Stimulated activated CD8-positive, alpha-beta memory T cell treated with anti-CD3 and anti-CD28 coated beads, Interleukin-4, amount 100 ng/mL, for 48 hours (primary cell): ENCODE data around the gene ZFP91.

Source experiments
- DNase-seq: peaks from one replicate; pipeline ENCODE4 v3.0.0-alpha.2; 2020

ZFP91 gene

DNA sequence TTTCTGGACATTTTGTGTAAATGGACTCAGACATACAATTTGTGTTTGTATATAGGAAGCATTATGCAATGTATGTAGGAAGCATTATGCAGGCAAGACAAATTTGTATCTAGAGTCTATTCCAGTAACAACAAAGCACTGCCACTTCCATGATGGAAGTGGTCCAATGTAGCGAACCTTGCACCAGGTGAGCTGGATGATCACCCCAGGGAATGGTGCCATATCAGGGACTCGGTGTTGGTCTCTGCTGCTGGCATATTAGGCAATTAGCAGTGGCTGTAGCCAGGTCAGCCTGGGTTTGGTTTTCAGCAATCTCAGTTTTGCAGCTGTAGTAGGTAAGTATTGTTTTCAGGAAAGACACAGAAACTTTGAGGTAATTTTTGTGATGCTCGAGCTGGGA is 12.8 kb downstream of the ZFP91 start:
- no peak for DNase-seq

DNA sequence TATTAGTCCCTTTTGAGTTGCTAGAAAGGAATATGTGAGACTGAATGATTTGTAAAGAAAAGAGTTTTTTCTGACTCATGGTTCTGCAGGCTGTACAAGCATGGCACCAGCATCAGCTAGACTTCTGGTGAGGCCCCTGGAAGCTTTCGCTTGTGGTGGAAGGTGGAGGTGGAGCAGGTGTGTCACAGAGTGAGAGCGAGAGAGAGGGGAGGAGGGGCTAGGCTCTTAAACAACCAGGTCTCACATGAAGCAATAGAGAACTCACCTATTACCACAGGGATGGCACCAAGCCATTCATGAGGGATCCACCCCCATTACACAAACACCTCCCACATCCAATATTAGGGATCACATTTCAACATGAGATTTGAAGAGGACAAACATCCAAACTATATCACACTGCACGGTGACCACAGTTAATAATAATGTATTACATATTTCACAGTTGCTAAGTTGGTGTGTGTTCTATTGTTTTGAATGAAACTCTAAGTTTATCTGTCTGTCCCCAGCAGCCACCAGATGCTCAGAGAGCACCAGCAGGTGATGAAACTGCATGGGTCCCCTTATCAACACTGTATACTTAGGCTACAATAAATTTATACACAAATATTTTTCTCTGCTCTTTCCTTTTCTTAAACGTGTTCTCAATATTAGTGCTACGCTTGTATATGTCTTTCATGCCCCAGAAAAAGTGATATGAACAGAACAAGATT is 14.1 kb downstream of the ZFP91 start:
- peak; percentile 65 for DNase-seq

DNA sequence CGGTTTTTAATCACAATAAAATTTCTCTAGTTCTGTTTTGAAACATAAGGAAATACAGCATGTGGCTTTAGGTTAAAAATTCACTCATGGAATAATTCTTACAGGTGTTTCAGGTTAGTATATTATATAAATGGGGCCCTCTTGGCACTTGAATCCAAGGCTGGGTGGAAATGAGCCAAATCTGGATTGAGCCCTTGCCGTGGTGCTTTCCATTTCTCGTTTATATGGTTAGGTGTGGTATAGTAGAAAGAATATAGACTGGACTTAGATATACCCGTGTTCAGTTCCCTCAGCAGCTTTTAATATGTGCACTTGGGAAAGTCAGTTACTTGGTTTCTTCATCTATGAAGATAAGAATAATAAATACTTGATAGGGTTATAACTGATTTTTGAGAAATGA is 16.0 kb downstream of the ZFP91 start:
- DNase-seq = no peak

DNA sequence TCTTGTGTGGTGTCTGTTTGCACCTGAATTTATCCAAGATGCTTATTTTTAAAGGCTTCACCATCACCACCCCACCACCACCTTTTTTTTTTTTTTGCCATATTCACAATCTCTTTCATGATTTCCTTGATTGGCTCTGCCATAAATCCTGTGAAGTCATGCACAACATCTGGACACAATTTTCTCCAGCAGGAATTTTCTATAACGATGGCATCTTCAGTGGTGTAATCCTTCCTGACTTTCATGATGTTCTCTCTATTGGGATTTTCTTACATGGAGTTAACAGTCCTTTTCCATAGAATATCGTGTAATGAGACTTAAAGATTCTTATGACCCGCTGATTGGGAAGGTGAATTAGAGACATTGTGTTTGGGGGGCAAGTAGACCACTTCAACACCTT is 17.8 kb downstream of the ZFP91 start:
- DNase-seq = no peak

DNA sequence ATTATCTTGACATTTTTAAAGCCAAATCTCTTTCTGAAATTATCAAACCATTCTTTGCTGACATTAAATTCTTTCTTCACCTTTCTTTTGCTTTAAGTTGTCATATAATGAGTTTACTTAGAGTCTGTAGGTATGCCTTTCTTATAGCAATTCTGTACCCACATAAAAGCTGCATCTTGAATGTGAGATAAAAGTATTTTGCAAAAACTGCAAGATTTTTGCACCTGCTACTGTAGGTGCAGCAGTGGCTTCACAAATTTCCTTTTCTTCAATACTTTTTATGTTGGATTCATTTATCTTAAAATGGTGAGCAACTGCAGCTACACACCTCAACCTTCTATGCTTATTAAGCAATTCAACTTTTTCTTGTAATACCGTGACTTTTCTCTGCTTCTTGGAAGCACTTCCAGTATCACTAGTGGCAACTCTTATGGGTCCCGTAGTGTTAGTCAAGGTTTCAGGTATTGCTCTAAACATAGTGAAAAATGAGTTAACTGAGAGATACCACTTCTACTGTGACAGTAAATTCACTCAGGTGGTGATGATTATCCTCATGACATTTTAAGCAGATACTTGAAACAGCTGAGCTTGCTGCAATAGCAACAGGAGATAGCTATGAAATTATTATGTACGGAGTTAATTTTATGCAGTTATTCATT is 18.8 kb downstream of the ZFP91 start:
- DNase-seq = no peak

DNA sequence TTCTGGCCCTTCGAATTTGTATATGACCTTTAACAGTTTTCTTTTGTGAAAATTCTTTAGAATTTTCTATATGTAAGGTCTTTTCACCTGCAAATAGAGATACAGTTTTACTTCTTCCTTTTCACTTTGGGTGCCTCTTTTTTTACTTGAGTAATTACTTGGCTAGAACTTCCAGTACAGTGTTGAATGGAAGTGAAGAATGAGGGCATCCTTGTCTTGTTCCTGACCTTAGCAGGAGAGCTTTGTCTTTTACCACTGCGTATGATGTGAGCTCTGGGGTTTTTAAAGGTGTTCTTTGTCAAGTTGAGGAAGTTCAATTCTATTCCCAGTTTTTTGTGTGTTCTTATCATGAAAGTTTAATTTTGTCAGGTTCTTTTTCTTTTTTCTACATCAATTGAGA is 21.6 kb downstream of the ZFP91 start:
- no peak for DNase-seq

DNA sequence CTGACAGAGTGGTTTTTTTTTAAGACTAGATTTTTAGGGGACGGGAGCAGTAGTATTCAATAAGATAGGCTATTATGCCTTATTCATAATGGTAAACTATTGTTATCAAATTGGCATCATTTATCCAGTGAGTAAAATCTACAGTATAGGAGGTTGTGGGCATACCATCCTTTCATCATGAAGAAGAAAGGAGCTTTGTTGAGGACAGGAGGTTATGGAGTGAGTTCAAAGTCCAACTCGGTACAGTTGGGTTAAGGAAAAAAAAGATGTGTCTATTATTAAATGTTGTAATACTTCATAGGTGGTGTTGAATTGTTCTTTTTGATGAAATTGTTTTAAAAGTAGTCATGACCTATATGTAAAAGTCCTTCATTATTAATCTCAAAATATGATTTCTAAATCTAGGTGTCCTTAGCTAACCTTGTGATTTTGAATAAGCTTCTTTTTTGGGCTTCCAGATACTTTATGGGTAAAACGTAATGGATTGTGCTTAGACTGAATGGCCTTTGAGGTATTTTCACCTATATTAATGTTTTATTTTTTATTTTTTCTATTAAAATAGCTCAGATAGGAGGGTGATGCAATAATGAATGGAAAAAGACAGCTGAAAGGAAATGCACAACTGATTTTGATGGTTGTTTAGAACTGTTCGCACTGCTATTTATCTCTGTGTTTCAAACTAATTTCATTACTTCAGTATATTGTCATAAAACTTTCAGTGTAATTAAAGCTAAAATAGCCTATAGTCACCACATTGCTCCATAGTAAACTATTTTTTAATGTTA is 28.3 kb downstream of the ZFP91 start:
- DNase-seq = no peak

DNA sequence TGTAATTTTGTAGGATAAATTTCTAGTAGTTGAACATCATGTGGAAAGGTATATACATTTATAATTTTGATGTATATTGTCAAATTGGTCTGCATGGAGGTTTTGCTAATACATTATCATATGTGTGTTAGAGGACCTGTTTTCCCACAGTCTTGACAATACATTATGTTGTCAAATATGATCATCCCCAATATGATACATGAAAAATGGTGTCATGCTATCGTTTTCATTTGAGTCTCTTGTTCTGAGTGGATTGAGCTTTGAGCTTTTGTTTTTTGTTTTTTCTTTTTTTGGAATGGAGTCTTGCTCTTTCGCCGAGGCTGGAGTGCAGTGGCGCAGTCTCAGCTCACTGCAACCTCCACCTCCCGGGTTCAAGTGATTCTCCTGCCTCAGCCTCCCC is 29.5 kb downstream of the ZFP91 start:
- no peak for DNase-seq

DNA sequence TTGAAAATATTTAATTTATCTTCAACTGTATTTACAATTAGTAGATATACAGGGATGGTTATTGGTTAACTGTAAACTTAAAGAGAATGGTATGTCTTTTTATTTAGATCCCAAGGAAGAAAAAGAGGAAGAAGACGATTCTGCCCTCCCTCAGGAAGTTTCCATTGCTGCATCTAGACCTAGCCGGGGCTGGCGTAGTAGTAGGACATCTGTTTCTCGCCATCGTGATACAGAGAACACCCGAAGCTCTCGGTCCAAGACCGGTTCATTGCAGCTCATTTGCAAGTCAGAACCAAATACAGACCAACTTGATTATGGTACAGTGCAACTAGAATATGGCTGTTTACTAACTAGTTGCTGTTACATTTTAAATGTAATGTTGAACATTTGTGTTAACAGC is 30.9 kb downstream of the ZFP91 start:
- DNase-seq = no peak

DNA sequence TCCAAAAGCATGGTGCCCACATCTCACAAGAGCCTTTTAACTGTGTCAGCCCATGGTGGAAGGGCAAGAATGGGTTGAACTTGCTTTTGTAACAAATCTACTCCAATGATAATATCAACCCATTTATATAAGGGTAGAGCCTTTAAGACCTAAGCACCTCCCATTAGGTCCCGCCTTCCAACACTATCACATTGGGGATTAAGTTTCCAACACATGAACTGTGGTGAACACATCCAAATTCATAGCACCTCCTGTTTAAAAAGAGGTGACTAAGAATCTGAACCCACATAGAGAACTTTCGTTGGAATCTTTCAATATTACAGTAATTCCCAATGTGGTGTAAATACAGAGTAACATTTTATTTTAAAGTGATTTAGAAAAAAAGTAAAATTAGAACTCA is 34.4 kb downstream of the ZFP91 start:
- no peak for DNase-seq

DNA sequence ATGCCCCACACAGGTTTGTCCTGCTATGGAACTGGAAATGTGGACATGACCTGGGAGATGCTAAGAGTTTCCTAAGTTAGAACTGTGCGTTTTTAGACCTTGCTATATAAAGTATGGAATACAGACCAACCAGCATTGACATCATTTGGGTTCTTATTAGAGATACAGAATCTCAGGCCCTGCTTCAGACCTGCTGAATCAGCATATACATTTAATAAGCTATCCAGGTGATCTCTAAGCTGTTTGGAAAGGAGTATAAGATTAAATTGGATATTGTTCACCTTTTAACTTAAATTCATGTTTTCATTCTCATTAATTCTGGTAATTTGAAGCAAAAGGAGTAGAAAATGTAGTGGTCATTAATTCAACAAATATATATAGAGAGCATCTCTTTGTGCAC is 36.7 kb downstream of the ZFP91 start:
- DNase-seq = no peak

DNA sequence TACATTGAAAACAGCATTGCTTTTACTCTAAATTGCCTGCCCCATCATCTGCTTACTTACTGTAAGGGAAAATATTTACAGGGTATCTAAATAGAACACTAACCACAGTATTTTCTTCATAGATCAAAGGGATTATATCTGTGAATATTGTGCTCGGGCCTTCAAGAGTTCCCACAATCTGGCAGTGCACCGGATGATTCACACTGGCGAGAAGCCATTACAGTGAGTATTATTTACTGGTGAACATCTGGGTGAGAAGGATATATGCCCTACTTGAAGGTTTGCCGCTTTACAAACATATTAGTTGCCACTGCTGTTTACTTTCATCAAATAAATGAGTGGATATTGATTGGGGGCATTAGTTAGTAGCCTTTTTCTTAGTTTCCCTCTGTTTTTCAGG is 37.7 kb downstream of the ZFP91 start:
- DNase-seq = no peak

DNA sequence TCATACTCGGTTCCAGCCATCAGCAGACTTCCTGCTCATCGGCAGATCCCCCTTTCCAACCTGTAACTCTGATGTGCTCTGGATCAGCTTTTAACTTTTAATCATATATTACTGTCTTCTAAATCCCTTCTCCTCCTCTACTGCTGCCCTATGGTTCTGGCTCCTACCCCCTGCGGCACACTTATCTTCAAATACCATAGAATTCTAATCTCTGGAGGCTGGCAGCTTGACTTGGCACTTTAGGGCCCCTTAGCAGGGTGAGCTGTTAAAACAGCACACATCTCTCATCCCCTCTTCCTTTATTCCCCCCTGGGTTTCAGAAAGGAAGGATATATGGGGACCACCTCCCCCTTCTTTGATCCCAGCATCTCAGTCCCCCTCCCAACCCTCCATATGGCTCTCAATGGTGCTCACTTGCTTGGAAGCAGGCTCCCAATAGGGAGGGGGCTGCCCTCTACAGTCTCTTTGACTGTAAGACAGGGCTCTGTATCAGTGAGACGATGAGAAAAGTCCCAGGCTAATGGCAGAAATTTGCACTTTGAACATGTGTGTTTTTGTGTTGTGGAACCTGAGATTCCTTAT is 39.2 kb downstream of the ZFP91 start:
- no peak for DNase-seq

DNA sequence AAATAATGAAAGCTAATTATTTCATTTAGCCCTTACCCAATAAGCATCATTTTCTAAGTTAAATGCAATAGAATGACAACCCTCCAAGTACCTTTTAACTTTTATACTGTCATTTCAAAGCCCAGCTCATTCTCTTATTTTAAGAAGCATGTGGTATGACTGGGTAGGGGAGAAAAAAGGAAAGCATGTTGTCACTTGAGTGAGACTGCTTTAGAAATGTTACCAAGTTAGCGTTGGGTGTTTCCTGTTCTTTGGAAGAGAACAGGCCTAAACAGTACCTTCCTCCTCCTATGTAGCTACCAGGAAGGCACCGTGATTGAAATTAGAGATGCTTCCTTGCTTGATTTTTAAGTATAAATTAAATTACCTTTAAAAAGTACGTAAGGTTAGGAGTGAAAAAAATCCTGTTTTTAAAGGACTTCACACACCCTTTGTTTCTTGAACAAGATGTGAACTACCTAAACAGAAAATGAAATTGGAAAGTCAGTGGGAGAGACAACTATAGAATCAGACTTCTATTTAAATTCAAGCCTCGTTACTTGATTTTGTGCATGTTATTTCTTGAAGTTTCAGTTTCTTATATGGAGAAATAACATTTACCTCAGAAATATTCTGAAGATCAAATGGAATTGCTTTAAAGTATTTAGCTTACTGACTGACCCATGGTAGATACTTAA is 42.9 kb downstream of the ZFP91 start:
- no peak for DNase-seq

DNA sequence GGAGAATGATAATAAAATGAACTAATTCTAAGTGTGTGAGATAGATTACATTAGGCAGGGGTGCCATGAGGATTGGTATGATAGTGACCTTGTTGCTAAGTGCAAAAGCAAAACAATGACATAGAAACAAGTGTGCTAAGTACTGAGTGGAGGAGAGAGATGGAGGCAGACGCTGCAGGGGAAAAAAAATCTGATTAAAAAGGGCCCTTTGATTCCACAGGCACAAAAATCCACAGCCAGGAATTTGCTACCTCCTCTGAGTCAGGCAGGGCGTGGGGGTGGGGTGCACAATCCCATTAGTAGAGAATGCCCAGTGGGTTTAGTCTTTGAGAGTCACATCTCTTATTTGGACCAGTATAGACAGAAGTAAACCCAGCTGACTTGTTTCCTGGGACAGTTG is 43.5 kb downstream of the ZFP91 start, which contains the start of gene CNTF:
CNTF (plus strand) TSS at position 322 of the 400 bp plus-strand sequence. CDS start 88 bp downstream, outside the sequence.
- no peak for DNase-seq

DNA sequence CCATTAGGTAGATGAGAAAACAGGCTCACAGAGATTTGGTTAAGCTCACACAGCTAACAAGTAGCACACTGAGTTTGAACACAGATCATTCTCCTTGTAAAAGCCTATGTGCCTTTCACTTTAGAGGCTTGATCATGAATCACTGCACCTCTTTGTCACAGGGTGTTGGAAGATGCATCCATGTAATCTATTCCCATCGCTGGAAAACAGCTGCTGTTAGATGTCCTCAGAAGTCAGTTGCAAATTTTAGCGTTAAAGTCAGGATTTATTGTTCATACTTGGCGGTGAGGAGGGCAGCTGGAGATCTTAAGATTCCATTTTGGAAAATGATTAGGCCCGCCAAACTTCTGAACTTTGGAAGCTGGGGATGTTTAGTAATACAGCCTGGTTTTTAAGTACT is 46.2 kb downstream of the ZFP91 start:
- DNase-seq = no peak

DNA sequence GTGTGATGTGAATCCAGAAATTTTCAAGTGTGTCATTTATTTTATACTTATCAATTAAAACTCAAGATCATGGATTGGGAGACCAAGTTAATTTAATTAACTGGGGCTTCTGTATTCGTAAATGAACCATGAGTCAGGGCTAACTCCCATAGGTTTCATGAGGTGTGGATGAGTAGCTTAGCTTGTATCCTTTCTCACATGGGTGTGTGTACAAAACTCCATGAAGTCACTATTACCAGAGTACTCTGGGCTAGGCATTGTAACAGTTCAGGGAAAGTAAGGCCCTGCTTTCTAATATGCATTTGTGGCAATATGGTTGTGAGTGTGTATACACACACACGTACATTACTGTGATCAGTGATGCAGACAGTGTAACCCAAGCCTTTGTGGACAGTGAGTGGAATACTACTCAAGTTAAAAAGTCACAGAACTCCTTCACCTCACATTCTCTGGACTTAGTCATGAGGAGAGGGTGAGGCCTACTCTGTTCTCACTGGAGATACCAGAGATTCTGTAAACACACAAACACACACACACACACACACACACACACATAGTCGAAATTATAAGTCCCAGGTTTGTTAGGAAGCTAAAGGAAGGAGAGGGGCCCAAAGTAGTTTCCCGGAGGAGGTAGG is 47.1 kb downstream of the ZFP91 start:
- no peak for DNase-seq

DNA sequence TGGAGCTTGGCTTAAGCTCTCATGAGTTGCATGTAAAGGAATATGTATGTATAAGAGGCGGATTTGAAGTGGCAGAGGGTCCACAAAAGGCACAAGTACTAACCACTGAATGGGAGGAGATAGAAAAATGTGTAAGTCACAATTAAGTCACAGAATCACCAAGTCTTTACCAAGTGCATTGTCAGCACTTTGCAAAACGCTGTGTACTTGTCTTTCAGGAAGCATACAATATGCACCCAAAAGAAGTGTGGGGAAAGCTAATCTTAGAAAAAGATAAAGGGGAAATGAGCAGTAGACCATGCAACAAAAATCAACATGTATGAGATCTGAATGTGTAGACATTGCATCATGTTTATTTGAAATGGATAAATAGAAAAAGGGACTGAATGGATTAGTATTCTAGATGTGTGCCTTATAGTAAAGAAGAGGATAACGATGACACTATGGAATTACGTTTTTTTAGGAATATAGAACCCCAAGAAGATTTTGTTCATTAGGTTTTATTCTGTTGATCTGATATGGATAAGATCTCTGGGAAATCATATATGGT is 48.1 kb downstream of the ZFP91 start:
- no peak for DNase-seq

DNA sequence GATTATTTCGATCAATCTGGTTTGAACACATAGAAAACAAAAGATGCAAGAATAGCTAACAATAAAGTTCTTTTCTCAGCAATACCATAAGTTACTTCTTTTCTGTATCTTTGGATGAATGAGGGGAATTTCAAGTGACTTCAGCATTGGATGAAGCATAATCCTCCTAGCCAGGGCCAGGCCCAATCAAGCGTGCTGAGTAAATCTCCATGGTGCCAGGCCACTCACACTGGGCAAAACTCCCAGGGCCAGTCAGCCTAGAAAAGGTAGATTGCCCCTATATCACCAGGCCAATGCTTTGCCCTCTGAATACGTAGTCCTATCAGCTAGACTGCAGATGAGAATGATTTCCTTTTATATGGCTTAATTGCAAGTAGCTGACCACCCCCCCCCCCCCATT is 49.6 kb downstream of the ZFP91 start:
- no peak for DNase-seq

DNA sequence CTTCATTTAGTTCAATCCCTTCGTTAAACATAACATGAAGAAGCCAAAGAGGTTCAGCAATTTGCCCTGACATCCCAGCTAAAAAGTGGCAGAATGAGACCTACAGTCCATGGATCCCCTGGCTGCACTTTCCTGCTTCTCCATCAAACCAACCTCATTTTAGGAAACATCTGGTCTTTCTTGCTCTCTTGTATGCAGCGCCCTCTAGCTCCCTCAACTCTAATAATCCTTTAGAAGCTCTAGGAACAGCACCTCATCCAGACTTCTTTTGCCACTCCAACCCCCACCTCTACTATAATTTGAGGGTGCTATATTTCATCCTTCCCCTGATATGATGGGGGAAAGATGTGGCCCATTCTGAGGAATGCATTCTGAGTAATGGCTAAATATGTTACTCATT is 51.0 kb downstream of the ZFP91 start:
- DNase-seq = no peak

DNA sequence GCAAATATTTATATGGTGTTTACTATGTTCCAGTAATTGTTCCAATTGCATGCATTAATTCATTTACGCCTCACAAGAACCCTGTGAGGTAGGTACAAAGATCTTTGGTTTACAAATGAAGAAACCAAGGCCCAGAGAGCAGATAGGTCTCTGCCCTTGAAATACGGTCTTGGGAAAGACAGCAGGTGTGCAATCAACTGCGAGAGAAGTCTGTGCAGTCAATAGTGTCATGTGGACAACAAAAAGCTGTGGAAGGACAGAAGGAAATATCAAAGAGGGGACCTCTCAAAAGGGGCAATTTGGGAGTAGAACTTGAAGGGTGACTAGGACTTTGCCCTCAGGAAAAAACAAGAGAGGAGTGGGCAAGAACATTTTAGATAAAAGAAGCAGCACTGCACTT is 52.5 kb downstream of the ZFP91 start:
- no peak for DNase-seq

DNA sequence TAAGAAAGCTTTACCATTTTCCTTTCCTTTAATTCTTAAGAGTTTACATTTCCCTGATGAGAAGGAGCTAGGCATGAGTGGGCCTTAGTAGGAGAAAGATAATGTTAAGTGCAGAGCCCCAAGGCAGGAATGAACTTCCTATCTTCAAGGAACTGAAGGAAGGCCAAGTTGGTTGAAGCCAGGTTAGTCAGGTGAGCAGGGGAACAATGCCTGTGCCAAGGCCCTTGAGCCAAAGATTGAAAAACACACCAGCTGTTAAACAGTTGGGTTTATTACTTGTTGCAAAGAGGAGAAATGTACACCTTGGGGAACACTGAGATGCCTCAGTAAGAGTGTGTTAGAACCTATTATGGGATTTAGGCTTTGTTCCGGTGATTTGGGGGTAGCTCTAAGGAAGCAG is 53.6 kb downstream of the ZFP91 start:
- DNase-seq = no peak
